ENCODE data around the gene RSPH1.
A peak's percentile ranks its signal among the peaks of the same experiment; 100 is the strongest.
"Not testable (repeated sequence)": the region's sequence is repeated elsewhere in the genome, so short reads cannot be mapped to it uniquely, and the experiment has no call there.

RSPH1 gene

DNA sequence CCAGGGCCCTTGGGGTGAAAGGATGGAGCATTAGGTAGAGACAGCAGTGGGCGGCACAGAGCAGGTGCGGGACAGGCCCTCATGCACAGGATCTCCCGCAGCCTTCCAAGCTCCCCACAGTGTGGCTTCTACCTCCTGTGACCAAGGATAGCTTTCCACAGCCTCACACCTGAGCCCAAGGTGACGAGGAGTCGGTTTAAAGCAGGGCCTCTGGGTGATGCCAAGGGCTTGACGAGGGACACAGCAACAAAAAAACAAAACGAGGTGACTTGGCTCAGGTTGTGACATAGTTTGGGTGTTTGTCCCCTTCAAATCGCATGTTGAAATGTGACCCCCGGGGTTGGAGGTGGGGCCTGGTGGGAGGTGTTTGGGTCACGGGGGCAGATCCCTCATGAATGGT, 15.3 kb downstream of the RSPH1 start:
- no peak for DNase-seq

DNA sequence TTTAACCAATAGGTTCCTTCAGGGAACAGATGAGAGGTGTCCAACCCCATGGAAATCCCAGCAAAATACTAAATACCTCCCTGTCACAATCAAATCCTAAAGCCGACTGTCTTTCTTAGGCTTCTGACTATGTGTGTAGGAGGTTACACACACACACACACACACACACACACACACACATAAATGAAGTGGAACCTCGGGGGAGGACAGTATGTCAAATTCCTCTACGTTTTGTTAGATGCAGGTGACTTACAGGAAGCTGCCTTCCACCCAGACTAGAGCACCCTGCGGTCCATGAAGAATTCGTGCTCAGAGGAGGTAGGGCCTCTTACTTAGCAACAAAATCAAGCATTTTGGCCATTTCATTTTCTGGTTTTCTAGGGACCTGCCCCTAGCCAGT, 16.4 kb downstream of the RSPH1 start:
- DNase-seq: no peak

DNA sequence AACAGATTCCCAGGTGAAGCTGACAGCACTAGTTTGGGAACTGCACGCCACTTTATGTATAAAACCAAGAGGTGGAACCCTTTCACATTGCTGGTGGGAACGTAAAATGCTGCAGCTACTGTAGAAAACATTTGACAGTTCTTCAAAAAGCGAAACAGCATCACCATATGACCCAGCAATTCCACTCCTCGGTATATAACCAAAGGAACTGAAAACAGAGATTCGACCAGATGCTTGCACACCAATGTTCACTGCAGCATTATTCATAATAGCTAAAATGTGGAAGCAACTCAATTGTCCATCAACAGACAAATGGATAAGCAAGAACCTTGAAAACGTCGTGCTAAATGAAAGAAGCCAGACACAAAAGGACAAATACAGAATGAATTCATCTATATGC, 17.5 kb downstream of the RSPH1 start:
- DNase-seq: no peak

DNA sequence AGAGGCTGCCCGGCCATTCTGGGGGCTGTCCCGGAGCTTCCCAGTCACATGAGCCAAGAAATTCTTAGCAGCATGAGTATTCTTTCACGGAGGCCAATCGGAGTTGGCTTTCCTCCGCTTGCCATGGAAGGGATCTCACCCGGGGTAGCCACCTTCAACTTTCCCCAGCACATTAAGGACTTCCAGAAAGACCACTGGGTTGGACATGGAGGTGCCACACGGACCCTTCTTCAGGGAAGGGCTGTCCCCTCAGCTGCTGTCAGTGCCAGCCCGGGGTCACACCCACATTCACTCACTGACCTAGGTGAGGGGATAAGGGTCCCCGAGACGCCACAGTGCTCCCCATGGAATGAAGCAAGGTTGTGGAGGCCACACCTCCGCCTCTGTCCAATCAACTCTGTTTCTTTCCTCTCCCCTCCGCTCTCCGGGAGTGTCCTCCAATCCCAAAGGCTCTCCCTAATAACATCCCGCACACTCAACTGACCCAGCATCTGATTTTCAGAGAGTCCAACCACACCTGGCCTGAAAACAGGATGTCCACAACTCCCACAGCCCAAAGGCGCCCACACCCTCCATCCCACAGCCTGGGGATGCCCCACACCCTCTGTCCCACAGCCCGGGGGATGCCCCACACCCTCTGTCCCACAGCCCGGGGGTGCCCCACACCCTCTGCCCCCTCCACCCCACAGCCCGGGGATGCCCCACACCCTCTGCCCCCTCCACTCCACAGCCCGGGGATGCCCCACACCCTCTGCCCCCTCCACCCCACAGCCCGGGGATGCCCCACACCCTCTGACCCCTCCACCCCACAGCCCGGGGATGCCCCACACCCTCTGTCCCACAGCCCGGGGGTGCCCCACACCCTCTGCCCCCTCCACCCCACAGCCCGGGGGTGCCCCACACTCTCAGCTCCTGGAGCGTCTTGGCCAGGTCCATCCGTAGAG, 19.4 kb downstream of the RSPH1 start:
- DNase-seq: no peak

DNA sequence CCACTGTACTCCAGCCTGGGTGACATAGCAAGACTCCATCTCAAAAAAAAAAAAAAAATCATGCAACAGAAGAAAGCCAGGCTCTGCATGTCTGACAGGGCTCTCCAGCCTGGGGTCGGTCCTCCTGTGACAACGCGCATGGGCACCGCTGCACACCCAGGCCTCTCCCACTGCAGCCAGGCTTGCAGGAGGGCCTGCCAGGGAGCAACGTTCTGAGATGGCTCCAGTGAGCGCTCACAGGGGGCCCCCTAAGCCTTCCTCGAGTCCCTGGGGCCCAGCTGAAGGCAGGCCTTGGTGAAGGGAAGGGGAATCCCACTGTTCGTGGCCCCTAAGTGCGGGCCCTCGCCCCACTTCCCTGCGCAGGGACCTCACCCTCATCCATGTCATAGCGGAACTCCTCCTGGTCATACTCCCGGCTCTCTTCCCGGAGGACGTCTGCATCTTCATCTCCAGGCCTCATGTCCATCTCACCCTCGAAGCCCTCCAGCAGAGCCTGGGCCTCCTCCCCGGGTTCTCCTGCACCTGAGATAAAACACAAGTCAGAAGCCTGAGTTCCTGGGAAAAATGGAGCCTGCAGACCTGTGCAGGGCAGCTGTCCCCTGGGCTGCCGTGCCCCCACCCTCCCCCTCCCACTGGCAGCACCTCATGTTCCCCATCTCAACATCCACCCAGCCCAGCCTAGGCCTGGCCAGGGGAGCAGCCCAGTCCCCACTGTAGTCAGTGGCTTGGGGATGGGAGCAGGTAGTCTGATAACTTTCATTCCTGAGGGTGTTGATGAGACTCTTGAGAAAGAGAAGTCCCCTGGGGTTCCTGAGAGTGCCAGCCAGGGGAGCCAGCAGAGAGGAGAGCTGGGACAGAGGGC, 20.3 kb downstream of the RSPH1 start:
- DNase-seq: no peak

DNA sequence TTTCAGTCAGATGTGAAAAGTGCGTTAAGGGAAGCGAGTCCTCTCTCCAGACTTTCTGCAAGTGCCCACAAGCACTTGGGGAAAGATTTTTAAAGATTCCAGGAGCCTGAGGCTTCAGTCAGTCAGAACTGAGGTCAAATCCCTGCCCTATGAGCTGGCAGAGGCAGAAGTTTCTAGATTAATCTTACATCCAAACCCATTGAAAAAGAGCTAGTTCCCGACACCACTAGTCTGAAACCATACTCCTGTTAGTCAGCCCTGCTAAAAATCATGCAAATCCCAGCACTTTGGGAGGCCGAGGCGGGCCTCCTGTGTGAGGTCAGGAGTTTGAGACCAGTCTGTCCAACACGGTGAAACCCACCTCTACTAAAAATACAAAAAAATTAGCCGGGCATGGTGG, 21.0 kb downstream of the RSPH1 start:
- DNase-seq: no peak

DNA sequence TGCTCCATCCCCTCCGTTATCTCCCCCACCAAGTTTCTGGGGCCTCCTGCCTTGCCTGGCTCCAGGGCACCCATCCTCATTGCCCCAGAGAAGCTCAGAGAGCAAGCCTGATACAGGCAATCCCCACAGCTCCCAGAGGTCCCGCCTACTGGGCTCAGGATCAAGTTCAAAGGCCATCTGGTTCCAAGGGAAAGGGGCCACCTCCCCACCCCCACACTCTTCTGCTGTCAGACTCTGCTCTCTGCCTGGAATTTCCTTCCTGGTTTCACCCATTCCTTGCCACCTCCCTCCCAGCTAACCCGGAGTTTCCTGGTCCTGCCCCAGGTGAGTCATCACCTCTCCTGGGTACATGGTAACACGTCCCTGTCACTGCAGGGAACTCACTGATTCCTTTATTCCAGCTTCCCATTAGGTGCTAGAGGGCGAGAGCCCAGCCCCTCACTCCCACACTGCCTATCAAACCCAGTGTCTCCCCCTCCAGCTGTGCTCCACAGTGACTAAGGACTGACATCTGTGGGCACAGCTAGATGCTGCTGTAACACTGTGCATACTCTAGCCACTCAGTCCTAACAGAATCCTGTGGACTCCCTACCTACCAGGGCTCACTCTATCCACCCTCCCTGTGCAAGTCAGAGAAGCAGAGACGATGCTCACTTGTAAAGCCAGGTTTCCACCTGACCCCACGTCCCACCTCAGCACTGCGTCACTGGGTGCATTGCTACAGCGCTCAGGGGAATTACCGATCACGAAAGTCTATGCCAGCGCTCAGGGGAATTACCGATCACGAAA, 21.8 kb downstream of the RSPH1 start:
- DNase-seq: no peak

DNA sequence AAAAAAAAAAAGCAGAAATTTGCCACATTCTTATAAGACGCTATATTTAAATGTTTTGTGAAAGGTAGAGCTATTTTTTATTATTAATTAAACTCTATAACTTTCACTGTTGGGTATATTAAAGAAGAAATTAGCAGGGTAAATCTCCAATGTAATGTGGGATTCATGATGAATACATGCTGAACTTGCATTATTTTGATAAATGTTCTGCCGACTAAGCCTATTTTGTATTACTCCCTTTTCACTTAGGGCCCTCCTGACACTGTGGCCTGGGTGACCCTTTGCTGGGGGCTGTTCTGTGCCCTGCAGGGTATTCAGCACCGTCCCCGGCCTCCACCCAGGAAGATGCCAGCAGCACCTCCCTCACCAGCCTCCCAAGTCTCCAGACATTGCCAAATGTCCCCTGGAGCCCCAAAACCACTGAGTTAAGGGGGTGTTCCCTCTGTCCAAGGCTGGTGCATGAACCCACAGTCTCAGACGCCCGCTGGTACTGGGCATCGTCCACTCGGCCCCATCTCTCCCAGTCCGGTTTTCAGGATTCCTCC, 22.5 kb downstream of the RSPH1 start:
- no peak for DNase-seq

DNA sequence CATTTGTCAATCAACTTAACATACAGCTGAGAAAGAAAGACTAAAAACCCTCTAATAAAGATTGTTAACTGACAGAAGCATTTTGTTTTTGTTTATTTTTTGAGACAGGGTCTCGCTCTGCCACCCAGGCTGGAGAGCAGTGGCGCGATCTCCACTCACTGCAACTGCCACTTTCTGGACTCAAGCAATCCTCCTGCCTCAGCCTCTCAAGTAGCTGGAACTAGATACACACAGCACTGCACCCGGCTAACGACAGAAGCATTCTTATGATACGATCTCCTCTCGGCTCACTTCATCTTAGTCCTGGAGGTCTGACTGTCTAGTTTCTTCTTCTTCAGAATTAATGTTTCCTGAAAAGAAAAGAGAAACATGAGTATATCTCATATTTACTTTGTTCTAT, 23.5 kb downstream of the RSPH1 start:
- DNase-seq: no peak

DNA sequence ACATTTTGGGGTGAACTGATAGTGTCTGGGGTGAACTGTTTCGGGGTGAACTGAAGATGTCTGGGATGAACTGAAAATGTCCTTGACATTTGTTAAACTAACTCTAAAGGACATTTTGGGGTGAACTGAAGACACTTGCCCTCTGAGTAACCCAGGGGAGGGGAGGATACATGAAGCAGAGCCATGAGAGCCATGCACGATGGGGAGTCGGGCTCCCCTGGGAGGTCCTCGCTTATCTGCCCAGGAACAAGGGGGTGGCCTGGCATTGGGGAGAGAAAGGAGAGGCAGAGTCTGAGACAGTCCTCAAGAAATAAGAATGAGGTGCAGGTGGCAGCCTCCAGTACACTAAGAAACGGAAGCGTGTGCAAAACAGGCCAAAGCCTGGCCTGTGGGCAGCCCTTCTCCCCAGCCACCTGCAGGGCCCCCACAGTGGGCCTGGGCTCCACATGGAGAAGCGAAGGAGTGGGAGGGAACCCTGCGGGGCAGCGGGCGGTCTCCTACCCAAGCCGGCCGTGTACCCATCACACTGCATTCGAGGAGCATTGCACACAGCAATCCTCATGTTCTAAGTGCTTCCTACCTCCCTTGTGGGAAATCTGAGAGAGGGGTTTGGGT, 24.2 kb downstream of the RSPH1 start:
- DNase-seq: no peak

DNA sequence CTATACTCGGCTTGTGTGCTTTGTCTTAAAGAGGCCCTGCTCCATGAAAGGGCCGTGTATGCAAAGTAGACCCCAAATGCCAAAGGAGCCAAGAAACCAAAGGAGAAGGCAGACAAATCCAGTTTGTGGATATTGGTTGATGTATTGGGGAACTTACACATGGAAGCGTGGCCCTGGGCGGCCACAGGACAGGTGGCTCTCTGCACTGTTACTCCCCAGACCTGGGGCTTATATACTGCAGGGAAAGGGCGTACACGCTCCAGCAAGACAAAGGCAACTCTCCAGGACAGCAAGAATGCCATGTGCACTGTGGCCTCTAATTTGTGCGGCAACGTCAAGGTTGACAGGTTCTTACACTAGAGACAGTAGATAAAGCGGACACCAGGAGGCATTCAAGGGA, 24.8 kb downstream of the RSPH1 start:
- no peak for DNase-seq

DNA sequence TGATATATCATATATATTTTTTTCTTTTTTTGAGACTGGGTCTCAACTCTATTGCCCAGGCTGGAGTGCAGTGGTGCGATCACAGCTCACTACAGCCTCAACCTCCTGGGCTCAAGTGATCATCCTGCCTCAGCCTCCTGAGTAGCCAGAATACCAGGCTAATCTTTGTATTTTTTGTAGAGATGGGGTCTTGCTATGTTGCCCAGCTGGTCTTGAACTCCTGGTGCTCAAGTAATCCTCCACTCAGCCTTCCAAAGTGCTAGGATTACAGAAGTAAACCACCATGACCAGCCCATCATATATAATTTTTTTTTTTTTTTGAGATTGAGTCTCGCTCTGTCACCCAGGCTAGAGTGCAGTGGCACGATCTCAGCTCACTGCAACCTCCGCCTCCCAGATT, 26.3 kb downstream of the RSPH1 start:
- DNase-seq: not testable (repeated sequence)

DNA sequence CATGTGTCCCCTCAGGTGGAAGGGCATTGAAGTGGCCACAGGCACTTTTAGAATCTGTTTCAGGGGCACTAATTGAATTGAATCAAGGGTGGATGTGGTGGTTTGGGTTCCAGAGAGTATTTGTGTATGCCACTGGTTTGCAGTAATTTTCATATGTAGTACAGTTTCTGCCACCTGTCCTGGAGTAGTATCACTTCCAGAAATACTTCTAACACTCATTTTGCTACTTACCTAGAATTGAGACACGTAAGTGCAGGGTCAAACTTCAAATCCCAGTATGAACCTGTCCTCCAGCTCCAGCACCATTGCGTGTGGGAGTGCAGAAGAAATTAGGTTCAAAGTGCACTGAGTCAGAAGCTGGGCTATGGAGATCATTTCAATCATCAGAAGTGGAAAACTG, 26.8 kb downstream of the RSPH1 start:
- DNase-seq: no peak

DNA sequence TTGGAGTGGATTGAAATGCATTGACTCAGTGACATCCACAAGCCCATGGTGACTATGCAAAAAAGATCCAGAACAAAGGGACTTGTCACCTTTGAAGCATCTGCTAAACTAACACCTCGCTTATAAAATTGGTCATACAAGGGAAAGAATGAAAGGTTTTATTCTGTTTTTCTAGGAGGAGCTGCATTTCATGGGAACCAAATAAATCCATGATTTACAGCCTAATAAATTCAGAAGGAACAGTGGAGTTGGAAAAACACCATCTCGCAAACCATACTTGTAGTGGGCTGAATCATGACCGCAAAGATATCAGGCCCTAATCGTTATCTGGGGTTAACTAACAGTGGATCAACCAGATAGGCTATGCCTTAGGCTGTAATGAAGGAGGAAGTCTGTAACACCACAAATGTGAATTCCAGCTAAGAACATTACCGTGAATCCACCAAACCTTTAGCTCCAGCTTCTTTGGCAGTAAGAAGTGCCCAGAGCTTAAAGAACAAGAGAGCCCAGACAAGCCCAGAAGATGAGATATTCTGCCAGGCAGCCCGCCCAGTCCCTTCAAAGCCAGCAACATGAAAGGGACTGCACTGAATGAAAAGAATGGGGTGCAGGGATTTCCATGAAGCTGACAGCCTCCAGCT, 27.4 kb downstream of the RSPH1 start:
- no peak for DNase-seq

DNA sequence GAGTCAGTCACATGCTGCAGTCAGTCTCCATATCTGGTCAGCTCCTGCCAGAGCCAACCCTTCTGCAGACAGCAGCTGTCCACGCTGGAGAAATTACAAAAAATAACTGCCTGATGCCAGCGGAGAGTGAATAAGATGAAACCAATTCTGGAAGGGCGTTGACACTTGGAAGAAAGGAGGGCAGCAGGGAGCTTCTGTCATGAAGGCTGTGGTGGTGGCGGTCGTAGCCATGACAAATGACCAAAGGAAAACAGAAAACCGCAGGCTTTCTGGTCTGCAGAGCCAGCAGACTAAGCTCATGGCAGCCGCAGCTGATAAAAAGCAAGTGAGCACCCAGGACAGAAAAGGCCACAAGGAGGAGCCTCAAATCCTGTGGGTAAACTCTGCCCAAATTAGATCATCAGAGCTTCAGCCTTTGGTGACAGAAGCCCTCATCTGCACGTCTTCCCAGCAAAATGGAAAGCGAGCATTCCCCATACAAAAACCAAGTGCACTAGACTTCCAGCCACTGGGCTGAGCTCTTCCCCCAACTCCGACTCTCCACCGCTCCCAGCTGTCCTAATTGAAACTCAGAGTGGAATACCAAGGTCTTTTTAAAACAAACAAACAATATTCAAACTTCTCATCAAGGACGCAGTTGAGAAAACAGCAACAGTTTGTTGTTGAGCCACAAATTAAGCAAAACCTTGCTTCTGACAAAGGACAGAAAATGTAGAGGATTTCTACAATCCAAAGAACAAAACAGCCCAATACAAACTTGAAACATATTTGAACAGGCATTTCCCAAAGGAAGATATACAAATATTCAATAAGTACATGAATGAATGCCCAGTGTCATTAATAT, 28.7 kb downstream of the RSPH1 start:
- DNase-seq: no peak

DNA sequence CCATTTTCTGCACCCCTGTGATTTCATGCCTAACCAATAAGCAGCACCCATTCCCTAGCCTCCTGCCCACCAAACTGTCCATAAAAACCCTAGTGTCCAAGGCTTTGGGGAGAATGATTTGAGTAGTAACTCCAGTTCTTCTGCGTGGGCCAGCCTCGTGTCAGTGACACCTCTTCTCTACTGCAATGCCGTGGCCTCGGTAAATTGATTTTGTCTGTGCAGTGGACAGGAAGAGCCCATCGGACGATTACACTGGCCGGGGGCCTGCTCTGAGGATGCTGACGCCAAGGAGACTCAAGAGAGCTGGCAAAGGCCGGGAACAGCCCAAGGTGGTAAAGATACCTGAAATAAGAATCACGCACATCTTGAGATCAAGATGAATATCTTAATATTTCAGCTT, 29.3 kb downstream of the RSPH1 start:
- DNase-seq: no peak

DNA sequence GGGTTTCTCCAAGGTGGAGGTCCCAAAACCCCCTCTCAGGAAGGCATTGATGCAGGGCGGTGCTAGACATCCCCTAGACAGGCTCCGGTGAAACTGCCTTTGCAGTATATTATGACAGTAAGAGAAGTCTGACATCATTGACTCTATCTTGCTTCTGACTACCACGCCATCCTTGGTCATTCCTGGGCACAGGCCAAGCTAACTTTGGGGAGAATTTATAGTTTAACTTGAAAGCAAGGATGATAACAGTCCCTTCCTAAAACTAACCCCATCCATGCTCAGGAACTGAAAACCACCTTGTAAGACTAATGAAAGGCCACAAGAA, 30.3 kb downstream of the RSPH1 start:
- no peak for DNase-seq

DNA sequence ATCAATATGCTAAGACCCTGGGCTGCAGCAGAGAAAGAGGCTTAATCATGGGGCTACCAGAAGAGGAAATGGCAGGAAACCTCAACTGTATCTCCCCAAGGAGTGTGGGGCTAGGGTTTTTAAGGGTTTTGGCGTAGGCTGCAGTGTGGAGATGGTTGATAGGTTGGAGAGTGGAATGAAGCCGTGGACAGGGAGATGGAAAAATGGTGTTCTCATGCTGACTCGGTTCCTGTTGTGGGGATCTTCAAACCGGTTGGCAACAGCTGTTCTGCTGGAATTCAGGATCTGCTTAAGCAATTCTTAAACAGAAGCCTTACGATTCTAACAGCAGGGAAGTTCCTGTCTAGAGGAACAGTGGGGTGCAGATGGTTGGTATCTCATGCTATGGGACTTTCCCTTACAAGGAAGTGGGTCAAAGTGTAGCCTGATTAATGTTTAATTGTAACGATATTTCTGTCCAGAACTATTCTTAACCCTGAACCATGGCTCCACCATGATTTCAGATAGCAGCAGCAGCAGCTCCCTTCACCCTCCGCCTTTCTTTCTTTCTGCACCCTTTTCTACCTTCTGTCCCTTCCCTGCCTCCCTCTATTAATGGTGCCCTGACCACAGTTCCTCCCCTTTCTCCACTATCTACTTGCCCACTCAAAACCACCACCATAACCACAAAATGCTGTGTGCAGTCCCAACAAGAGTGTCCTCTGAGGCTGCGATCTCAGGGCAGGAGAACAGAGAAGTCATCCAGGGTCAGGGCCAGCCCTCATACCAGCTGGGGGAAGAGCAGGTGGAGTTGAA, 30.8 kb downstream of the RSPH1 start:
- no peak for DNase-seq

DNA sequence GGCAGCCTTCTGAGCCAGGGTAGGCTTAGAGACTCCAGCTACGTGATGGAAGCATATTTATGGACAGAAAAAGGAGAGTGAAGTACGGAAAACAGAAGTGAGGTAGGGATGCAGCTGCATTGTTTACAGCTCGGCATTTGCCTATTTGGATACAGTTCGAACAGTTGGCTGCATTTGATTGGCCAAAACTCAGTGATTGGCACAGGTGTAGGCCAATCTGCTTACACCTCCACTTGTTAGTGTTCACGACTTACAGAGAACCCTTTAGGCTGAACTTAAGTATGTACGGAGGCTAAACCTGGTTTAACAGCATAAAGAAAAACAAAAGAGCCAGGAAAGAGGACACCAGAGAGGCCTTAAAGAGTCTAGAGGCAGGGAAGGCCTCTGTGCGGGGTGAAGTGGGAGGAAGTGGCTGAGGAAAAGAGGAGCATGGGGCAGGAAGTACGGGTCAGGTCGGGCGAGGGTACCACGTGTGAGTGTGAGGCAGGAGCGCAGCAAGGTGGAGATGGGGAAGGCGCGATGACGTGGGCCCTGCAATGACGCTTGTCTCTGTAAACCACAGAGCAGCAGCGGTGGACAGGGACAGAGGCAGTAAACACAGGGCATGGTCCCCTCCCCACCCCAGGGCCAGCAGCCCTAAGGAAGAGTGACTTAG, 32.0 kb downstream of the RSPH1 start:
- DNase-seq: peak; percentile 75

All from NCI-H1436 (cell line).